K562 (cell line): ENCODE data around the gene LRRC7. TPM values are rescaled to one million over a fixed set of nuclear protein-coding genes. Genes with fewer than 3 reads are reported as not detected.

Experiments
- ATAC-seq: fragments of 200-7000 bp; cut with Tn5 transposase; 3 replicates; pipeline ENCODE4 v1.9.1; 2020; ENCODE audit warnings: moderate library complexity
- BruUV-seq: library from RNA; stranded (reverse); fragments of 400-500 nt; replicated peaks from 2 replicates; lab custom pipeline; 2021; lab: Mats Ljungman, UMichigan
- CTCF ChIA-PET: fragments of 300-600 bp; formaldehyde crosslinking; extraction: SDS; loops from one replicate; lab custom pipeline; 2021; ENCODE audit warnings: low intra/inter-chr PET ratio; lab: Yijun Ruan, JAX
- POLR2A ChIA-PET: fragments of 300-600, 350-650 bp; sonication (Branson Sonifier 250); formaldehyde crosslinking; extraction: SDS; loops from one replicate; lab custom pipeline; 2021; ENCODE audit warnings: antibody characterized with exemption, inconsistent platforms; lab: Yijun Ruan, JAX
- DNase-seq, 4 experiments: peaks; one replicate each; pipeline versions ENCODE4 v3.0.0 to v3.0.0-alpha.2; 2011 to 2018; ENCODE audit warnings: low spot score in 3 of 4, mixed read lengths in 3 of 4; ENCODE audit errors: extremely low read depth in 1 of 4
- FAIRE-seq: peaks from 2 replicates; lab custom pipeline; 2011; peaks lifted over from hg19 to GRCh38; lab: Jason Lieb, UNC
- H2AFZ ChIP-seq: 2 replicates; pipeline ENCODE4 v1.6.0; 2011; ENCODE audit warnings: low read depth, low read length, control low read depth, inconsistent platforms
- H3K27ac ChIP-seq: fragments of 200-600 bp; 3 replicates; pipeline ENCODE4 v1.8.0; 2011; ENCODE audit warnings: low read depth, mild to moderate bottlenecking, control low read depth, inconsistent platforms, low read length, moderate library complexity, mixed read lengths; ENCODE audit errors: extremely low read depth
- H3K27me3 ChIP-seq, 2 experiments: fragments of 300-600 bp in 1 of 2; 2 replicates in 1 of 2; 3 replicates in 1 of 2; pipeline versions ENCODE4 v1.6.0 to v1.8.0; 2011; ENCODE audit warnings: inconsistent platforms in 2 of 2, low read length in 2 of 2, mild to moderate bottlenecking in 1 of 2, mixed read lengths in 1 of 2, moderate library complexity in 1 of 2; ENCODE audit not compliant: control insufficient read depth in 2 of 2, insufficient read depth in 2 of 2
- H3K36me3 ChIP-seq: fragments of 300-600 bp; 3 replicates; pipeline ENCODE4 v1.8.0; 2011; ENCODE audit warnings: mild to moderate bottlenecking, low read length, inconsistent platforms; ENCODE audit not compliant: control insufficient read depth, insufficient read depth
- H3K4me1 ChIP-seq, 2 experiments: fragments of 200-600 bp in 1 of 2; replicated peaks in 1 of 2; 2 replicates in 1 of 2; 3 replicates in 1 of 2; pipeline versions ENCODE4 v1.5.1 to v1.8.0; 2011; ENCODE audit warnings: inconsistent platforms in 2 of 2, low read length in 2 of 2, mild to moderate bottlenecking in 1 of 2, mixed read lengths in 1 of 2, moderate library complexity in 1 of 2; ENCODE audit not compliant: control insufficient read depth in 2 of 2, insufficient read depth in 2 of 2
- H3K4me2 ChIP-seq: 2 replicates; pipeline ENCODE4 v1.6.1; 2011; ENCODE audit warnings: low read length, control low read depth, inconsistent platforms, mixed read lengths; ENCODE audit not compliant: insufficient read depth
- H3K4me3 ChIP-seq: fragments of 200-600 bp; sonication (generic), shearing (Covaris generic); 2 replicates; pipeline ENCODE4 v1.5.1; 2016; ENCODE audit warnings: control low read depth, inconsistent platforms
- H3K79me2 ChIP-seq: fragments of 200-600 bp; 3 replicates; pipeline ENCODE4 v1.8.0; 2011; ENCODE audit warnings: low read length, inconsistent platforms; ENCODE audit not compliant: control insufficient read depth, insufficient read depth
- H3K9ac ChIP-seq, 2 experiments: 2 replicates each; pipeline versions ENCODE4 v1.6.0 to v1.6.1; 2011; ENCODE audit warnings: low read depth in 2 of 2, low read length in 2 of 2, control low read depth in 1 of 2, inconsistent platforms in 1 of 2, mild to moderate bottlenecking in 1 of 2, mixed read lengths in 1 of 2; ENCODE audit not compliant: insufficient read depth in 1 of 2
- H3K9me1 ChIP-seq: one replicate; pipeline ENCODE4 v1.6.0; 2011; ENCODE audit warnings: inconsistent platforms, mild to moderate bottlenecking, low read length, moderate library complexity; ENCODE audit not compliant: control insufficient read depth, insufficient read depth
- H3K9me3 ChIP-seq: replicated peaks from 2 replicates; pipeline ENCODE4 v1.5.1; 2011; ENCODE audit warnings: low read depth, low read length, inconsistent platforms; ENCODE audit not compliant: control insufficient read depth, insufficient read depth
- H4K20me1 ChIP-seq: replicated peaks from 2 replicates; pipeline ENCODE4 v1.6.1; 2011; ENCODE audit warnings: low read length, inconsistent platforms, mixed read lengths; ENCODE audit not compliant: control insufficient read depth, insufficient read depth
- BRCA1 ChIP-seq, 2 experiments: fragments of 450-650 bp in 1 of 2; sonication (generic) in 1 of 2; formaldehyde crosslinking in 1 of 2; IDR thresholded peaks; 2 replicates each; pipeline versions ENCODE4 v1.5.0 to v1.6.1; 2017 to 2020; ENCODE audit warnings: mild to moderate bottlenecking in 1 of 2, missing genetic modification reagents in 1 of 2
- DIDO1 ChIP-seq: fragments of 450-650 bp; IDR thresholded peaks from 2 replicates; pipeline ENCODE4 v1.6.1; 2016; ENCODE audit warnings: low read depth, missing biosample characterization, missing genetic modification characterization
- NR1H2 ChIP-seq: sonication (generic); formaldehyde crosslinking; IDR thresholded peaks from 2 replicates; pipeline ENCODE4 v1.4.0; 2020; ENCODE audit warnings: mild to moderate bottlenecking, missing genetic modification reagents
- ZNF263 ChIP-seq: sonication (generic); formaldehyde crosslinking; IDR thresholded peaks from 2 replicates; pipeline ENCODE4 v1.8.0; 2022; ENCODE audit warnings: mild to moderate bottlenecking, missing genetic modification reagents, borderline replicate concordance
- ZNF324 ChIP-seq: fragments of 250-450 bp; sonication (Bioruptor Pico); IDR thresholded peaks from 2 replicates; pipeline ENCODE4 v1.4.0; 2020; ENCODE audit warnings: mild to moderate bottlenecking
- WGBS: fragments of 100-300 bp; shearing (Covaris generic); methylation state at CpG from one replicate; pipeline ENCODE4 v1.1.6; 2016; ENCODE audit warnings: low coverage, mixed read lengths; ENCODE audit not compliant: insufficient coverage; ENCODE audit errors: missing lambda C conversion rate; 5-methylcytosine and 5-hydroxymethylcytosine counted together
- in situ Hi-C: fragments of 300-500 bp; cut with MboI; formaldehyde crosslinking; loops from 4 replicates; pipeline ENCODE4 v1.15.0; 2018; ENCODE audit warnings: inconsistent platforms, mixed read lengths
- intact Hi-C: fragments of 100-400 bp; cut with micrococcal nuclease; formaldehyde crosslinking; loops from 2 replicates; pipeline ENCODE4 v1.14.2; 2022
- polyA plus RNA-seq, 8 experiments: library from polyadenylated mRNA; depleted of rRNA in 4 of 8; stranded (reverse) in 5 of 8; unstranded in 3 of 8; fragments of >200 nt; fragmentation: Nextera tagmentation in 2 of 8; fragmentation: Illumina TruSeq in 1 of 8; extraction: Ambion mirVana in 2 of 8; extraction: Trizol in 1 of 8; gene quantifications; 2 replicates each; pipeline versions ENCODE4 v1.2.1 to v1.2.3, GENCODE V29; 2011 to 2014; ENCODE audit warnings: inconsistent platforms in 1 of 8, missing spikeins in 1 of 8
- total RNA-seq, 7 experiments: library from RNA; depleted of rRNA in 6 of 7; stranded (reverse); fragments of >200 nt in 6 of 7; fragmentation: Illumina TruSeq in 2 of 7; extraction: Trizol in 2 of 7; gene quantifications; 2 replicates each; pipeline versions ENCODE4 v1.2.1 to v1.2.3, GENCODE V29; 2011 to 2021; ENCODE audit warnings: low replicate concordance in 1 of 7
- TF ChIP-seq, protein P1 (sequence below): sonication (generic); formaldehyde crosslinking; IDR thresholded peaks from 2 replicates; pipeline ENCODE4 v1.8.0; 2022; ENCODE audit warnings: missing genetic modification reagents, mild to moderate bottlenecking, borderline replicate concordance
- TF ChIP-seq, protein P2 (sequence below): fragments of 150-350 bp; IDR thresholded peaks from 2 replicates; pipeline ENCODE4 v1.6.1; 2014; ENCODE audit warnings: low read depth, mild to moderate bottlenecking, low read length, borderline replicate concordance
- TF ChIP-seq, protein P3 (sequence below): fragments of 250-450 bp; sonication (Bioruptor Pico); IDR thresholded peaks from 2 replicates; pipeline ENCODE4 v1.5.0; 2021

LRRC7 gene
- total and polyA plus RNA-seq, 9 of the 15 experiments (the other 6 are each of a cell fraction or from before 2014, with no cell fraction given) = 0.09 to 0.94 (median 0.49) TPM

DNA sequence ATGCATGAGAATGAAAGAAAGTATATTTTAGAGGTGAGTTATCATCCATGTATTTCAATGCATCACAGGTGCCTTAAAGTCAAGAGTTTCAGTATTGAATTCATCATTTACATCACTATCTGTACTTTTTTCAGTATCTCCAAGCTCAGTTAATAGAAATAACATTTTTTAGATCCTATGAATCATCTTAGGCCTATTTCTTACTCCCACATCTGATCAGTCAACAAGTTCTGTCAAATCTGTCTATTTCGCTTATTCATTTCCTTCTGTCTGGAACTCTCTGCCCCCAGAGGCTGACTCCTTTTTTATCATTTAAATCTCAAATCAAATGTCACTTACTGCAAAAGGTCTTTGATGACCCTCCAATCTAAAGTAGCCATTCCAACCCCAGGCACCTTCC lies 295.2 kb downstream of the LRRC7 start:
- BruUV-seq = no TSS peak
- no peak overlapping the region for H3K4me3 ChIP-seq
- TF ChIP-seq, protein P1, sequence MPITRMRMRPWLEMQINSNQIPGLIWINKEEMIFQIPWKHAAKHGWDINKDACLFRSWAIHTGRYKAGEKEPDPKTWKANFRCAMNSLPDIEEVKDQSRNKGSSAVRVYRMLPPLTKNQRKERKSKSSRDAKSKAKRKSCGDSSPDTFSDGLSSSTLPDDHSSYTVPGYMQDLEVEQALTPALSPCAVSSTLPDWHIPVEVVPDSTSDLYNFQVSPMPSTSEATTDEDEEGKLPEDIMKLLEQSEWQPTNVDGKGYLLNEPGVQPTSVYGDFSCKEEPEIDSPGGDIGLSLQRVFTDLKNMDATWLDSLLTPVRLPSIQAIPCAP (CRISPR knock-in tag) = no peak
- TF ChIP-seq, all 486 proteins: peak for 0
- H2AFZ ChIP-seq = no peak overlapping the region
- WGBS = 0% methylated on average over 1 of the region's 1 CpG
- H3K27me3 ChIP-seq = no peaks in the 10 kb centered on the region
- in situ Hi-C loops = no loop called here
- H3K9ac ChIP-seq = no peak overlapping the region
- H3K4me1 ChIP-seq = no peaks in the 10 kb centered on the region
- ATAC-seq (no peak), FAIRE-seq (no peak), DNase-seq (no peak)
- POLR2A ChIA-PET = no interaction called here
- H4K20me1 ChIP-seq = no peaks in the 10 kb centered on the region
- no peaks in the 10 kb centered on the region for H3K9me1 ChIP-seq
- H3K9me3 ChIP-seq = no peaks in the 10 kb centered on the region
- H3K27ac ChIP-seq = no peak overlapping the region
- H3K79me2 ChIP-seq = no peaks in the 10 kb centered on the region
- H3K4me2 ChIP-seq = no peak overlapping the region
- CTCF ChIA-PET = no interaction called here
- no peaks in the 10 kb centered on the region for H3K36me3 ChIP-seq
- intact Hi-C loops = no loop called here

DNA sequence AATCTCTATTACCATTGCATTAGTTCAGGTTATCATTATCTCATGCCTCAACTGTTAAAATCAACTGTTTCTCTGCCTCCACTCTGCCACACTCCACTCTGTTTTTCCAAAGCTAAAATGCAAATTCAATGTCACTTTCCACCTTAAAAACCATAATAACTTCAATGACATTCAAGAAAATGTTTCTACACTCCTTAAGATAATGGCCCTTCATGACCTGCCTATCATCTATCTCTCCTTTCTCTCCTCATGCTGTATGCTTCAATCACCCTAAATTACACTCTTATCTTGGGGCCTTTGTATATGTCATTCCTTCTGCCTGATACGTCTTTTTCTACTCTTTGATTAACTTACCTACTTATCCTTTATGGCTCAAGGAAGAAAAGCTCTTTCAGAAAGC lies 296.0 kb downstream of the LRRC7 start:
- intact Hi-C loops (no loop called here), in situ Hi-C loops (no loop called here)
- Histone ChIP-seq H3K4me3 (no peak overlapping the region), H2AFZ (no peak overlapping the region), H3K4me2 (no peak overlapping the region), H3K4me1 (no peaks in the 10 kb centered on the region), H3K36me3 (no peaks in the 10 kb centered on the region), H3K27me3 (no peaks in the 10 kb centered on the region), H3K9ac (no peak overlapping the region), H3K27ac (no peak overlapping the region), H3K9me1 (no peaks in the 10 kb centered on the region), H3K9me3 (no peaks in the 10 kb centered on the region), H4K20me1 (no peaks in the 10 kb centered on the region), H3K79me2 (no peaks in the 10 kb centered on the region)
- no peak for ATAC-seq
- FAIRE-seq = no peak
- WGBS = 0% methylated on average over 1 of the region's 1 CpG
- ChIA-PET CTCF (no interaction called here), POLR2A (no interaction called here)
- DNase-seq = no peak
- no TSS peak for BruUV-seq
- TF ChIP-seq ZNF263 = no peak
- TF ChIP-seq ZNF324 = no peak
- TF ChIP-seq, protein P2, sequence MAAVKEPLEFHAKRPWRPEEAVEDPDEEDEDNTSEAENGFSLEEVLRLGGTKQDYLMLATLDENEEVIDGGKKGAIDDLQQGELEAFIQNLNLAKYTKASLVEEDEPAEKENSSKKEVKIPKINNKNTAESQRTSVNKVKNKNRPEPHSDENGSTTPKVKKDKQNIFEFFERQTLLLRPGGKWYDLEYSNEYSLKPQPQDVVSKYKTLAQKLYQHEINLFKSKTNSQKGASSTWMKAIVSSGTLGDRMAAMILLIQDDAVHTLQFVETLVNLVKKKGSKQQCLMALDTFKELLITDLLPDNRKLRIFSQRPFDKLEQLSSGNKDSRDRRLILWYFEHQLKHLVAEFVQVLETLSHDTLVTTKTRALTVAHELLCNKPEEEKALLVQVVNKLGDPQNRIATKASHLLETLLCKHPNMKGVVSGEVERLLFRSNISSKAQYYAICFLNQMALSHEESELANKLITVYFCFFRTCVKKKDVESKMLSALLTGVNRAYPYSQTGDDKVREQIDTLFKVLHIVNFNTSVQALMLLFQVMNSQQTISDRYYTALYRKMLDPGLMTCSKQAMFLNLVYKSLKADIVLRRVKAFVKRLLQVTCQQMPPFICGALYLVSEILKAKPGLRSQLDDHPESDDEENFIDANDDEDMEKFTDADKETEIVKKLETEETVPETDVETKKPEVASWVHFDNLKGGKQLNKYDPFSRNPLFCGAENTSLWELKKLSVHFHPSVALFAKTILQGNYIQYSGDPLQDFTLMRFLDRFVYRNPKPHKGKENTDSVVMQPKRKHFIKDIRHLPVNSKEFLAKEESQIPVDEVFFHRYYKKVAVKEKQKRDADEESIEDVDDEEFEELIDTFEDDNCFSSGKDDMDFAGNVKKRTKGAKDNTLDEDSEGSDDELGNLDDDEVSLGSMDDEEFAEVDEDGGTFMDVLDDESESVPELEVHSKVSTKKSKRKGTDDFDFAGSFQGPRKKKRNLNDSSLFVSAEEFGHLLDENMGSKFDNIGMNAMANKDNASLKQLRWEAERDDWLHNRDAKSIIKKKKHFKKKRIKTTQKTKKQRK = no peak
- no peak for TF ChIP-seq DIDO1 (tag)
- TF ChIP-seq BRCA1 (IDR thresholded peaks at IDR 0.05) = no peak
- TF ChIP-seq BRCA1 (CRISPR knock-in tag; IDR thresholded peaks at IDR 0.05) = no peak
- TF ChIP-seq NR1H2 (CRISPR knock-in tag) = no peak
- TF ChIP-seq, protein P3, sequence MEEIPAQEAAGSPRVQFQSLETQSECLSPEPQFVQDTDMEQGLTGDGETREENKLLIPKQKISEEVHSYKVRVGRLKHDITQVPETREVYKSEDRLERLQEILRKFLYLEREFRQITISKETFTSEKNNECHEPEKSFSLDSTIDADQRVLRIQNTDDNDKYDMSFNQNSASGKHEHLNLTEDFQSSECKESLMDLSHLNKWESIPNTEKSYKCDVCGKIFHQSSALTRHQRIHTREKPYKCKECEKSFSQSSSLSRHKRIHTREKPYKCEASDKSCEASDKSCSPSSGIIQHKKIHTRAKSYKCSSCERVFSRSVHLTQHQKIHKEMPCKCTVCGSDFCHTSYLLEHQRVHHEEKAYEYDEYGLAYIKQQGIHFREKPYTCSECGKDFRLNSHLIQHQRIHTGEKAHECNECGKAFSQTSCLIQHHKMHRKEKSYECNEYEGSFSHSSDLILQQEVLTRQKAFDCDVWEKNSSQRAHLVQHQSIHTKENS (CRISPR knock-in tag) = no peak
